HepG2 (cell line): Measurements from ENCODE around the gene BORCS5. TPM values are rescaled to one million over a fixed set of nuclear protein-coding genes. Genes with fewer than 3 reads are reported as not detected.
"Not testable (repeated sequence)": the region's sequence is repeated elsewhere in the genome, so short reads cannot be mapped to it uniquely, and the experiment has no call there.

Experiments
- ATAC-seq: fragments of 200-7000 bp; cut with Tn5 transposase; 3 replicates; pipeline ENCODE4 v1.9.1; 2020; ENCODE audit warnings: mild to moderate bottlenecking, moderate library complexity
- BruUV-seq: library from RNA; stranded (reverse); fragments of 400-500 nt; replicated peaks from 2 replicates; lab custom pipeline; 2021; lab: Mats Ljungman, UMichigan
- CTCF ChIA-PET: fragments of 300-600 bp; formaldehyde crosslinking; extraction: SDS; loops from one replicate; lab custom pipeline; 2021; ENCODE audit warnings: low total read pairs, inconsistent platforms, low intra/inter-chr PET ratio; lab: Yijun Ruan, JAX
- POLR2A ChIA-PET: fragments of 350-600 bp; sonication (Branson Sonifier 250); formaldehyde crosslinking; loops from one replicate; lab custom pipeline; 2020; ENCODE audit warnings: antibody characterized with exemption, inconsistent platforms; lab: Yijun Ruan, JAX
- DNase-seq: peaks from one replicate; pipeline ENCODE4 v3.0.0-alpha.2; 2015; ENCODE audit warnings: low spot score
- FAIRE-seq: peaks from 3 replicates; lab custom pipeline; 2011; peaks lifted over from hg19 to GRCh38; lab: Jason Lieb, UNC
- H2AFZ ChIP-seq: one replicate; pipeline ENCODE4 v1.6.1; 2011; ENCODE audit warnings: low read length, inconsistent platforms
- H3K27ac ChIP-seq: fragments of 300-600 bp; 3 replicates; pipeline ENCODE4 v1.8.0; 2011; ENCODE audit warnings: mixed run types, mild to moderate bottlenecking, mixed read lengths, low read length, inconsistent platforms; ENCODE audit not compliant: insufficient read depth; ENCODE audit errors: extremely low read length
- H3K27me3 ChIP-seq, 2 experiments: fragments of 200-600 bp in 1 of 2; 2 replicates in 1 of 2; 3 replicates in 1 of 2; pipeline versions ENCODE4 v1.6.0 to v1.8.0; 2011; ENCODE audit warnings: low read length in 2 of 2, mild to moderate bottlenecking in 2 of 2, moderate library complexity in 2 of 2, inconsistent platforms in 1 of 2; ENCODE audit not compliant: insufficient read depth in 2 of 2, control insufficient read depth in 1 of 2
- H3K36me3 ChIP-seq, 2 experiments: fragments of 200-600 bp in 1 of 2; replicated peaks in 1 of 2; 2 replicates in 1 of 2; 3 replicates in 1 of 2; pipeline versions ENCODE4 v1.5.1 to v1.8.0; 2011; ENCODE audit warnings: low read length in 2 of 2, inconsistent platforms in 1 of 2; ENCODE audit not compliant: insufficient read depth in 2 of 2, control insufficient read depth in 1 of 2
- H3K4me1 ChIP-seq: 2 replicates; pipeline ENCODE4 v1.5.1; 2012; ENCODE audit warnings: low read length, inconsistent platforms; ENCODE audit not compliant: insufficient read depth
- H3K4me2 ChIP-seq: 2 replicates; pipeline ENCODE4 v1.6.0; 2011; ENCODE audit warnings: low read depth, low read length, inconsistent platforms
- H3K4me3 ChIP-seq, 3 experiments: fragments of 200-600 bp in 1 of 3; sonication (generic), shearing (Covaris generic) in 1 of 3; replicated peaks in 1 of 3; 2 replicates each; pipeline ENCODE4 v1.5.1; 2011 to 2016; ENCODE audit warnings: low read length in 3 of 3, inconsistent platforms in 2 of 3, low read depth in 2 of 3, mild to moderate bottlenecking in 2 of 3, control low read depth in 1 of 3, mixed read lengths in 1 of 3; ENCODE audit not compliant: insufficient read depth in 1 of 3
- H3K79me2 ChIP-seq: one replicate; pipeline ENCODE4 v1.6.1; 2011; ENCODE audit warnings: low read length, inconsistent platforms; ENCODE audit not compliant: insufficient read depth
- H3K9ac ChIP-seq: 2 replicates; pipeline ENCODE4 v1.6.0; 2011; ENCODE audit warnings: mild to moderate bottlenecking, low read depth, low read length, inconsistent platforms; ENCODE audit not compliant: insufficient read depth
- H3K9me3 ChIP-seq: 2 replicates; pipeline ENCODE4 v1.5.1; 2012; ENCODE audit warnings: mild to moderate bottlenecking, low read length
- H4K20me1 ChIP-seq: 2 replicates; pipeline ENCODE4 v1.6.0; 2011; ENCODE audit warnings: inconsistent platforms, mild to moderate bottlenecking, low read length, moderate library complexity; ENCODE audit not compliant: insufficient read depth
- AGO1 ChIP-seq: fragments of 200-400 bp; formaldehyde crosslinking; IDR thresholded peaks from 2 replicates; pipeline ENCODE4 v1.6.1; 2017; ENCODE audit warnings: mild to moderate bottlenecking, low read depth, low read length, moderate library complexity; ENCODE audit not compliant: poor library complexity, severe bottlenecking
- ARNTL ChIP-seq: sonication (generic); formaldehyde crosslinking; IDR thresholded peaks from 2 replicates; pipeline ENCODE4 v1.4.0; 2020; ENCODE audit warnings: mild to moderate bottlenecking, missing genetic modification reagents
- CBX5 ChIP-seq: sonication (generic); formaldehyde crosslinking; IDR thresholded peaks from 2 replicates; pipeline ENCODE4 v1.4.0; 2020; ENCODE audit warnings: missing genetic modification reagents, borderline replicate concordance
- GTF2F1 ChIP-seq: fragments of 150-350 bp; IDR thresholded peaks from 2 replicates; pipeline ENCODE4 v1.6.1; 2014; ENCODE audit warnings: low read length
- NR1H2 ChIP-seq: sonication (generic); formaldehyde crosslinking; IDR thresholded peaks from 2 replicates; pipeline ENCODE4 v1.8.1; 2022; ENCODE audit warnings: low read depth, missing genetic modification reagents, borderline replicate concordance
- PCBP1 ChIP-seq: fragments of 200-400 bp; formaldehyde crosslinking; IDR thresholded peaks from 2 replicates; pipeline ENCODE4 v1.6.1; 2017; ENCODE audit warnings: mild to moderate bottlenecking, low read depth, low read length, borderline replicate concordance
- RELA ChIP-seq: sonication (generic); formaldehyde crosslinking; IDR thresholded peaks from 2 replicates; pipeline ENCODE4 v1.4.0; 2020; ENCODE audit warnings: missing genetic modification reagents
- TP53 ChIP-seq: sonication (generic); formaldehyde crosslinking; conservative IDR thresholded peaks from 2 replicates; pipeline ENCODE4 v1.4.0; 2020; ENCODE audit warnings: missing genetic modification reagents
- ZNF562 ChIP-seq: sonication (generic); formaldehyde crosslinking; IDR thresholded peaks from 2 replicates; pipeline ENCODE4 v1.8.0; 2022; ENCODE audit warnings: missing genetic modification reagents, borderline replicate concordance
- ZNF629 ChIP-seq: sonication (generic); formaldehyde crosslinking; conservative IDR thresholded peaks from 2 replicates; pipeline ENCODE4 v1.5.0; 2020; ENCODE audit warnings: missing genetic modification reagents
- ZNF761 ChIP-seq: sonication (generic); formaldehyde crosslinking; conservative IDR thresholded peaks from 2 replicates; pipeline ENCODE4 v1.4.0; 2020; ENCODE audit warnings: mild to moderate bottlenecking, missing genetic modification reagents
- WGBS: methylation state at CpG from one replicate; pipeline ENCODE4 v1.1.6; 2017; ENCODE audit warnings: low lambda C conversion rate; 5-methylcytosine and 5-hydroxymethylcytosine counted together
- in situ Hi-C: cut with HindIII; loops from 2 replicates; pipeline ENCODE4 v1.10.0; 2017; ENCODE audit warnings: low pct_unique_long_range_greater_than_20kb; ENCODE audit not compliant: extremely low pct_ligation_motif_present
- intact Hi-C: fragments of 100-400 bp; cut with micrococcal nuclease; formaldehyde crosslinking; loops from one replicate; pipeline ENCODE4 v1.10.0; 2022; ENCODE audit not compliant: unreplicated experiment
- polyA plus RNA-seq, 8 experiments: library from polyadenylated mRNA; depleted of rRNA in 3 of 8; stranded (reverse) in 7 of 8; unstranded in 1 of 8; fragments of >200 nt; fragmentation: Illumina TruSeq in 4 of 8; extraction: Trizol in 4 of 8; gene quantifications; 2 replicates each; pipeline versions ENCODE4 v1.2.1 to v1.2.3, GENCODE V29; 2011 to 2016; ENCODE audit warnings: low read depth in 4 of 8, missing spikeins in 1 of 8, mixed read lengths in 1 of 8; ENCODE audit not compliant: insufficient read depth in 1 of 8
- total RNA-seq, 5 experiments: library from RNA; depleted of rRNA; stranded (reverse); fragments of >200 nt; fragmentation: Illumina TruSeq; extraction: Trizol; gene quantifications; 2 replicates each; pipeline ENCODE4 v1.2.3, GENCODE V29; 2016; ENCODE audit warnings: low read depth in 1 of 5
- TF ChIP-seq, protein P1 (sequence below): IDR thresholded peaks from 2 replicates; pipeline ENCODE4 v1.6.1; 2012; ENCODE audit warnings: inconsistent platforms
- TF ChIP-seq, protein P2 (sequence below): sonication (generic); formaldehyde crosslinking; IDR thresholded peaks from 2 replicates; pipeline ENCODE4 v1.5.0; 2020; ENCODE audit warnings: missing genetic modification reagents
- TF ChIP-seq, protein P3 (sequence below): sonication (generic); formaldehyde crosslinking; IDR thresholded peaks from 2 replicates; pipeline ENCODE4 v1.5.1; 2020; ENCODE audit warnings: missing genetic modification reagents, mild to moderate bottlenecking, borderline replicate concordance
- TF ChIP-seq, protein P4 (sequence below): sonication (generic); formaldehyde crosslinking; IDR thresholded peaks from 2 replicates; pipeline ENCODE4 v1.4.0; 2020; ENCODE audit warnings: low read depth, mild to moderate bottlenecking, missing genetic modification reagents

Gene BORCS5
- total and polyA plus RNA-seq, 2 of the 13 experiments (the other 11 are each of a cell fraction or from before 2014, with no cell fraction given), result 3.9 to 4.7 TPM

DNA sequence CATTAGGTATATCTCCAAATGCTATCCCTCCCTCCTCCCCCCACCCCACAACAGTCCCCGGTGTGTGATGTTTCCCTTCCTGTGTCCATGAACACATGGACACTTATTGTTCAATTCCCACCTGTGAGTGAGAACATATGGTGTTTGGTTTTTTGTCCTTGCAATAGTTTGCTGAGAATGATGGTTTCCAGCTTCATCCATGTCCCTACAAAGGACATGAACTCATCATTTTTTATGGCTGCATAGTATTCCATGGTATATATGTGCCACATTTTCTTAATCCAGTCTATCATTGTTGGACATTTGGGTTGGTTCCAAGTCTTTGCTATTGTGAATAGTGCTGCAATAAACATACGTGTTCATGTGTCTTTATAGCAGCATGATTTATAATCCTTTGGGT is 52.5 kb downstream of the BORCS5 start:
- H3K4me3 ChIP-seq, H2AFZ ChIP-seq, BruUV-seq, in situ Hi-C loops, H3K27me3 ChIP-seq, H3K79me2 ChIP-seq, H4K20me1 ChIP-seq, H3K27ac ChIP-seq, H3K9ac ChIP-seq, H3K4me2 ChIP-seq, H3K9me3 ChIP-seq, POLR2A ChIA-PET, FAIRE-seq, intact Hi-C loops, DNase-seq, H3K36me3 ChIP-seq, CTCF ChIA-PET, ATAC-seq: not testable (repeated sequence)
- 100% methylated on average over 1 of the region's 2 CpGs for WGBS
- peaks cover 43% of the 10 kb centered on the region for H3K4me1 ChIP-seq

DNA sequence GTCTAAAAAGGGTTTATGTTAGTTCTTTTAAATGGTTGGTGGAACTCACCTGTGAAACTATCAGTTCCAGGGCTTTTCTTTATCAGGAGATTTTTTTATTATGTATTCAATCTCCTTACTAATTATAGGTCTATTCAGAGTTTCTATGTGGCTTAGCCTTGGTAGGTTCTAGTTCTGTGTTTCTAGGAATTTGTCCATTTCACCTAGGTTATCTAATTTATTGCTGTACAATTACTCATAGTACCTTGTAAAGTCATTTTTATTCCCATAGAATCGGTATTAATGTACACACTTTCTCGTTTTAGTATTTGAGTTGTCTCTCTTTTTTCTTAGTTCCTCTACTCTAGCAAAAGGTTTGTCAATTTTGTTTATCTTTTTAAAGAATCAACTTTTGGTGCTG is 59.0 kb downstream of the BORCS5 start:
- H3K4me1 ChIP-seq, result peaks cover 27% of the 10 kb centered on the region; the same call in 1 of the 2 replicates
- 92% methylated on average over 2 of the region's 2 CpGs for WGBS
- POLR2A ChIA-PET, result no interaction called here
- no peak overlapping the region for H3K9ac ChIP-seq
- peaks cover 7% of the 10 kb centered on the region for H3K79me2 ChIP-seq
- no TSS peak for BruUV-seq
- no peak overlapping the region for H3K4me2 ChIP-seq
- CTCF ChIA-PET, result no interaction called here
- no peak overlapping the region for H3K27ac ChIP-seq
- H3K27me3 ChIP-seq, result no peaks in the 10 kb centered on the region
- H4K20me1 ChIP-seq, result no peaks in the 10 kb centered on the region
- H2AFZ ChIP-seq, result no peak overlapping the region
- H3K36me3 ChIP-seq, result no peaks in the 10 kb centered on the region
- DNase-seq (no peak), FAIRE-seq (no peak), ATAC-seq (no peak)
- no peak overlapping the region for H3K4me3 ChIP-seq
- in situ Hi-C loops, result no loop called here
- intact Hi-C loops, result no loop called here
- no peaks in the 10 kb centered on the region for H3K9me3 ChIP-seq
- TF ChIP-seq ARNTL (CRISPR knock-in tag) (no peak), ZNF761 (no peak), ZNF562 (CRISPR knock-in tag) (no peak), GTF2F1 (no peak), ZNF629 (CRISPR knock-in tag) (no peak), PCBP1 (no peak), NR1H2 (CRISPR knock-in tag) (no peak), RELA (CRISPR knock-in tag) (no peak), CBX5 (CRISPR knock-in tag) (no peak), AGO1 (no peak), TP53 (CRISPR knock-in tag) (no peak)
- TF ChIP-seq, protein P1, sequence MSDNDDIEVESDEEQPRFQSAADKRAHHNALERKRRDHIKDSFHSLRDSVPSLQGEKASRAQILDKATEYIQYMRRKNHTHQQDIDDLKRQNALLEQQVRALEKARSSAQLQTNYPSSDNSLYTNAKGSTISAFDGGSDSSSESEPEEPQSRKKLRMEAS, result no peak
- TF ChIP-seq, protein P2, sequence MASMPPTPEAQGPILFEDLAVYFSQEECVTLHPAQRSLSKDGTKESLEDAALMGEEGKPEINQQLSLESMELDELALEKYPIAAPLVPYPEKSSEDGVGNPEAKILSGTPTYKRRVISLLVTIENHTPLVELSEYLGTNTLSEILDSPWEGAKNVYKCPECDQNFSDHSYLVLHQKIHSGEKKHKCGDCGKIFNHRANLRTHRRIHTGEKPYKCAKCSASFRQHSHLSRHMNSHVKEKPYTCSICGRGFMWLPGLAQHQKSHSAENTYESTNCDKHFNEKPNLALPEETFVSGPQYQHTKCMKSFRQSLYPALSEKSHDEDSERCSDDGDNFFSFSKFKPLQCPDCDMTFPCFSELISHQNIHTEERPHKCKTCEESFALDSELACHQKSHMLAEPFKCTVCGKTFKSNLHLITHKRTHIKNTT (CRISPR knock-in tag), result no peak
- TF ChIP-seq, protein P3, sequence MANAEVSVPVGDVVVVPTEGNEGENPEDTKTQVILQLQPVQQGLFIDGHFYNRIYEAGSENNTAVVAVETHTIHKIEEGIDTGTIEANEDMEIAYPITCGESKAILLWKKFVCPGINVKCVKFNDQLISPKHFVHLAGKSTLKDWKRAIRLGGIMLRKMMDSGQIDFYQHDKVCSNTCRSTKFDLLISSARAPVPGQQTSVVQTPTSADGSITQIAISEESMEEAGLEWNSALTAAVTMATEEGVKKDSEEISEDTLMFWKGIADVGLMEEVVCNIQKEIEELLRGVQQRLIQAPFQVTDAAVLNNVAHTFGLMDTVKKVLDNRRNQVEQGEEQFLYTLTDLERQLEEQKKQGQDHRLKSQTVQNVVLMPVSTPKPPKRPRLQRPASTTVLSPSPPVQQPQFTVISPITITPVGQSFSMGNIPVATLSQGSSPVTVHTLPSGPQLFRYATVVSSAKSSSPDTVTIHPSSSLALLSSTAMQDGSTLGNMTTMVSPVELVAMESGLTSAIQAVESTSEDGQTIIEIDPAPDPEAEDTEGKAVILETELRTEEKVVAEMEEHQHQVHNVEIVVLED (CRISPR knock-in tag), result no peak
- TF ChIP-seq, protein P4, sequence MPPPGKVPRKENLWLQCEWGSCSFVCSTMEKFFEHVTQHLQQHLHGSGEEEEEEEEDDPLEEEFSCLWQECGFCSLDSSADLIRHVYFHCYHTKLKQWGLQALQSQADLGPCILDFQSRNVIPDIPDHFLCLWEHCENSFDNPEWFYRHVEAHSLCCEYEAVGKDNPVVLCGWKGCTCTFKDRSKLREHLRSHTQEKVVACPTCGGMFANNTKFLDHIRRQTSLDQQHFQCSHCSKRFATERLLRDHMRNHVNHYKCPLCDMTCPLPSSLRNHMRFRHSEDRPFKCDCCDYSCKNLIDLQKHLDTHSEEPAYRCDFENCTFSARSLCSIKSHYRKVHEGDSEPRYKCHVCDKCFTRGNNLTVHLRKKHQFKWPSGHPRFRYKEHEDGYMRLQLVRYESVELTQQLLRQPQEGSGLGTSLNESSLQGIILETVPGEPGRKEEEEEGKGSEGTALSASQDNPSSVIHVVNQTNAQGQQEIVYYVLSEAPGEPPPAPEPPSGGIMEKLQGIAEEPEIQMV (CRISPR knock-in tag), result no peak
